Uterus (tissue), 2 donors: Measurements from ENCODE around the gene THSD4.

Experiments used
- POLR2A ChIP-seq, 2 donors: fragments of 450-650 bp; IDR thresholded peaks; one replicate each; pipeline ENCODE4 v1.6.1; 2016; ENCODE audit warnings: antibody characterized with exemption in 2 of 2, mild to moderate bottlenecking in 1 of 2, moderate library complexity in 1 of 2
- TF ChIP-seq, protein P1 (sequence below), 4 experiments: fragments of 200-600 bp in 2 of 4; fragments of 450-650 bp in 2 of 4; sonication (generic) in 2 of 4; IDR thresholded peaks; one replicate each; pipeline ENCODE4 v1.5.1; 2016 to 2019; ENCODE audit warnings: antibody characterized with exemption in 4 of 4, mild to moderate bottlenecking in 2 of 4, moderate library complexity in 1 of 4

DNA sequence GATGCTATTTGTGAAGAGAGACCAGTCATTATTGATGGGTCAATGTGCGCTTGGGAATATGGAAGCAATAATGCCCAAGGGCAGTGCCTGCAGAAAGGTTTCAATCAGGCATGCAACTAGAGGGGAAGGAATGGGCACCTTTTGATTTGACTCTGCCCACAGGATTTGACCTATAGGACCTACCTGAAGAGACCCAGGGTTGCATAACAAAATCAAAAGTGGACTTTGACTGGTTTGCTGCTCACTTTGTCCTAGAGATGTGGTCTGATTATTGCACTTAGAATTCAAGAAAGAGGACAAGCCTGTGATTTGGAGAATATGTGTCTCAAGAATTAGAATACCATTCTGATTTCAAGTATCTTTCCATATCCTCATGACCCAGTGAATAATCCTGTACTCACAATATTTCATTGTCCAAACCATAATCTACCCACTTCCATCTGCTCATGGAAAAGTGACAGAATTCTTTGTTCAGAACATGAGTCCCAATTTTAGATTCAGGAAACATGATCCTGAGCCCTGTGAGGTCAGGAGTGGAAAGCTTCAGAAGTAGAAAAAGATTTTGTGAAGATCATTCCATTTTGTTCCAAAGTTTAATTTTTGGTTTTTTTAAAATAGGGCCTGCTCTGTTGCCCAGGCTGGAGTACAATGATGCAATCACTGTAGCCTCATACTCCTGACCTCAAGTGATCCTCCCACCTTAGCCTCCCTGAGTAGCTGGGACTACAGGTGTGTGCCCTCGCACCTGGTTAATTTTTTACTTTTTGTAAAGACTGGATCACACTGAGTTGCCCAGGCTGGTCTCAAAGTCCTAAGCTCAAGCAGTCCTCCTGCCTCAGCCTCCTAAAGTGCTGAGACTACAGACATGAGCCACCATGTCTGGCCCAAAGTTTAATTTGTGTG, 543.8 kb downstream of the THSD4 start:
- TF ChIP-seq, protein P1, sequence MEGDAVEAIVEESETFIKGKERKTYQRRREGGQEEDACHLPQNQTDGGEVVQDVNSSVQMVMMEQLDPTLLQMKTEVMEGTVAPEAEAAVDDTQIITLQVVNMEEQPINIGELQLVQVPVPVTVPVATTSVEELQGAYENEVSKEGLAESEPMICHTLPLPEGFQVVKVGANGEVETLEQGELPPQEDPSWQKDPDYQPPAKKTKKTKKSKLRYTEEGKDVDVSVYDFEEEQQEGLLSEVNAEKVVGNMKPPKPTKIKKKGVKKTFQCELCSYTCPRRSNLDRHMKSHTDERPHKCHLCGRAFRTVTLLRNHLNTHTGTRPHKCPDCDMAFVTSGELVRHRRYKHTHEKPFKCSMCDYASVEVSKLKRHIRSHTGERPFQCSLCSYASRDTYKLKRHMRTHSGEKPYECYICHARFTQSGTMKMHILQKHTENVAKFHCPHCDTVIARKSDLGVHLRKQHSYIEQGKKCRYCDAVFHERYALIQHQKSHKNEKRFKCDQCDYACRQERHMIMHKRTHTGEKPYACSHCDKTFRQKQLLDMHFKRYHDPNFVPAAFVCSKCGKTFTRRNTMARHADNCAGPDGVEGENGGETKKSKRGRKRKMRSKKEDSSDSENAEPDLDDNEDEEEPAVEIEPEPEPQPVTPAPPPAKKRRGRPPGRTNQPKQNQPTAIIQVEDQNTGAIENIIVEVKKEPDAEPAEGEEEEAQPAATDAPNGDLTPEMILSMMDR (IDR thresholded peaks at IDR 0.05): no peak
- TF ChIP-seq POLR2A (IDR thresholded peaks at IDR 0.05): no peak
